ENCODE results near the gene ACO2. TPM values are rescaled to one million over a fixed set of nuclear protein-coding genes. Genes with fewer than 3 reads are reported as not detected.

Gene ACO2
- polyA plus RNA-seq, 1 of the 3 experiments (the other 2 are of a cell fraction), result 47.0 TPM

- TF ChIP-seq CHD2 (IDR thresholded peaks at IDR 0.05; ENCODE audit: low read length, partially characterized antibody), result no peak
- TF ChIP-seq SIN3A (IDR thresholded peaks at IDR 0.05; ENCODE audit: borderline replicate concordance, low read depth, low read length), result no peak
- no peak for TF ChIP-seq NFIC (IDR thresholded peaks at IDR 0.05; ENCODE audit: borderline replicate concordance)
- no peak for TF ChIP-seq ZBTB33 (IDR thresholded peaks at IDR 0.05; ENCODE audit: borderline replicate concordance, low read depth)
- TF ChIP-seq MAX (IDR thresholded peaks at IDR 0.05; ENCODE audit: low read depth), result no peak
- TF ChIP-seq FOXJ3 (CRISPR knock-in tag; IDR thresholded peaks at IDR 0.05), result no peak
- peak; percentile 86 for TF ChIP-seq FOSL2 (IDR thresholded peaks at IDR 0.05; ENCODE audit: borderline replicate concordance, low read depth)
- TF ChIP-seq TCF12 (IDR thresholded peaks at IDR 0.05), result no peak
Measured at GRCh38 chr22:41563051-41563711, 94.3 kb downstream of the ACO2 start (continued).

GRCh38 chr22:41564563-41564962 lies 95.6 kb downstream of the ACO2 start:
- no peak for DNase-seq
- H3K27me3 ChIP-seq (ENCODE audit: insufficient read depth), result no peaks in the 10 kb centered on the region
- no peak overlapping the region for H3K4me3 ChIP-seq (ENCODE audit: low read depth in 2 of 2, low read length in 1 of 2)
- CTCF ChIA-PET, result no interaction called here
- POLR2A ChIA-PET, result no interaction called here
- peaks cover 17% of the 10 kb centered on the region for H3F3A ChIP-seq (replicated peaks; ENCODE audit: insufficient read depth)
- no peak overlapping the region for H3K9ac ChIP-seq
- no peaks in the 10 kb centered on the region for H3K9me3 ChIP-seq
- H3K79me2 ChIP-seq (ENCODE audit: insufficient read depth), result no peaks in the 10 kb centered on the region
- H3K27ac ChIP-seq (ENCODE audit: low read depth in 2 of 2, low read length in 1 of 2), result peak overlapping the region in 1 of 2 experiments; percentile 77; a peak in 1 of 4 replicates
- H3K9me2 ChIP-seq, result no peaks in the 10 kb centered on the region
- peaks cover 0 to 35% of the 10 kb centered on the region in 2 experiments; a peak in 1 of 4 replicates for H3K4me1 ChIP-seq (ENCODE audit: control insufficient read depth in 1 of 2, insufficient read depth in 2 of 2, low read depth in 1 of 2, low read length in 1 of 2)
- 78% methylated on average over 8 of the region's 8 CpGs for WGBS (ENCODE audit: low lambda C conversion rate)
- no peaks in the 10 kb centered on the region for H3K36me3 ChIP-seq (replicated peaks in 1 of 2; ENCODE audit: control insufficient read depth in 1 of 2, insufficient read depth in 2 of 2, low read length in 1 of 2)
- H4K20me1 ChIP-seq (ENCODE audit: insufficient read depth), result no peaks in the 10 kb centered on the region
- no peak overlapping the region for H2AFZ ChIP-seq (ENCODE audit: low read depth)
- TF ChIP-seq JUND (IDR thresholded peaks at IDR 0.05) (no peak), USF2 (IDR thresholded peaks at IDR 0.05; ENCODE audit: borderline replicate concordance, low read depth, low read length) (no peak), PBX3 (IDR thresholded peaks at IDR 0.05) (no peak), YY1 (IDR thresholded peaks at IDR 0.05; ENCODE audit: low read depth) (no peak), RFX5 (IDR thresholded peaks at IDR 0.05; ENCODE audit: low read length) (no peak), FOXM1 (IDR thresholded peaks at IDR 0.05; ENCODE audit: low read depth) (no peak), ELF1 (IDR thresholded peaks at IDR 0.05) (no peak), FOSL2 (IDR thresholded peaks at IDR 0.05; ENCODE audit: borderline replicate concordance, low read depth) (no peak)
- H3K4me2 ChIP-seq, result no peak overlapping the region
